HG02973 (cell line): Measurements from ENCODE around the gene GYS2.
"Not testable (repeated sequence)": the region's sequence is repeated elsewhere in the genome, so short reads cannot be mapped to it uniquely, and the experiment has no call there.

ENCODE experiments used
- ATAC-seq: cut with Tn5 transposase; IDR thresholded peaks from one replicate; pipeline ENCODE4 v1.9.1; 2021; ENCODE audit warnings: moderate library complexity; ENCODE audit not compliant: unreplicated experiment

GYS2 gene

GRCh38 chr12:21604245-21605101, at the start of gene GYS2:
GYS2 (minus strand) TSS chr12:21604847; CDS start chr12:21604592, 255 bp downstream.
- no peak for ATAC-seq

- ATAC-seq: no peak
Measured at GRCh38 chr12:21651821-21652220, 47.2 kb upstream of the GYS2 start.

- ATAC-seq: no peak
Measured at GRCh38 chr12:21650997-21651396, 46.4 kb upstream of the GYS2 start.

GRCh38 chr12:21649034-21649433, 44.4 kb upstream of the GYS2 start:
- no peak for ATAC-seq

- ATAC-seq: no peak
Measured at GRCh38 chr12:21648378-21648777, 43.7 kb upstream of the GYS2 start.

GRCh38 chr12:21647179-21647578, 42.5 kb upstream of the GYS2 start:
- no peak for ATAC-seq

- not testable (repeated sequence) for ATAC-seq
Measured at GRCh38 chr12:21645041-21645500, 40.4 kb upstream of the GYS2 start.

- ATAC-seq: no peak
Measured at GRCh38 chr12:21644516-21644915, 39.9 kb upstream of the GYS2 start.

- ATAC-seq: no peak
Measured at GRCh38 chr12:21643758-21644157, 39.1 kb upstream of the GYS2 start.

GRCh38 chr12:21642707-21643389, 38.2 kb upstream of the GYS2 start:
- ATAC-seq: no peak

- no peak for ATAC-seq
Measured at GRCh38 chr12:21638054-21638891, 33.6 kb upstream of the GYS2 start.

GRCh38 chr12:21634245-21634644, 29.6 kb upstream of the GYS2 start:
- ATAC-seq: no peak

- ATAC-seq: no peak
Measured at GRCh38 chr12:21631367-21631766, 26.7 kb upstream of the GYS2 start.

- no peak for ATAC-seq
Measured at GRCh38 chr12:21627924-21628323, 23.3 kb upstream of the GYS2 start.

GRCh38 chr12:21618566-21618965, 13.9 kb upstream of the GYS2 start:
- ATAC-seq: no peak

GRCh38 chr12:21617030-21617429, 12.4 kb upstream of the GYS2 start:
- ATAC-seq: no peak

- ATAC-seq: no peak
Measured at GRCh38 chr12:21615431-21615830, 10.8 kb upstream of the GYS2 start.

GRCh38 chr12:21614506-21614905, 9.9 kb upstream of the GYS2 start:
- ATAC-seq: no peak

- ATAC-seq: no peak
Measured at GRCh38 chr12:21613931-21614330, 9.3 kb upstream of the GYS2 start.

GRCh38 chr12:21608196-21608595, 3.5 kb upstream of the GYS2 start:
- ATAC-seq: no peak

GRCh38 chr12:21607701-21608100, 3.1 kb upstream of the GYS2 start:
- ATAC-seq: no peak
